GM12878 (cell line): ENCODE results near the gene SOBP. TPM values are rescaled to one million over a fixed set of nuclear protein-coding genes. Genes with fewer than 3 reads are reported as not detected.

Experiments
- ATAC-seq: fragments of 200-7000 bp; cut with Tn5 transposase; 3 replicates; pipeline ENCODE4 v1.9.1; 2020; ENCODE audit warnings: mild to moderate bottlenecking, moderate library complexity
- BruUV-seq: library from RNA; stranded (reverse); fragments of 400-500 nt; replicated peaks from 2 replicates; lab custom pipeline; 2021; lab: Mats Ljungman, UMichigan
- CTCF ChIA-PET: fragments of 300-600 bp; sonication (Branson Sonifier 250); formaldehyde crosslinking; extraction: SDS; loops from one replicate; lab custom pipeline; 2021; ENCODE audit warnings: inconsistent platforms; lab: Yijun Ruan, JAX
- POLR2A ChIA-PET: fragments of 350-600 bp; formaldehyde crosslinking; extraction: SDS; loops from one replicate; lab custom pipeline; 2021; ENCODE audit warnings: inconsistent platforms; lab: Charles Lee
- RAD21 ChIA-PET: fragments of 300-600 bp; sonication (Branson Sonifier 250); formaldehyde crosslinking; loops from one replicate; lab custom pipeline; 2023; ENCODE audit warnings: antibody characterized with exemption; ENCODE audit not compliant: unreplicated experiment; lab: Charles Lee
- SMC1A ChIA-PET: fragments of 300-600 bp; sonication (Branson Sonifier 250); formaldehyde crosslinking; loops from one replicate; lab custom pipeline; 2023; ENCODE audit not compliant: unreplicated experiment, uncharacterized antibody; lab: Charles Lee
- DNase-seq: peaks from one replicate; pipeline ENCODE4 v3.0.0-alpha.2; 2011; ENCODE audit warnings: low read depth, low spot score
- FAIRE-seq: peaks from 3 replicates; lab custom pipeline; 2011; peaks lifted over from hg19 to GRCh38; lab: Jason Lieb, UNC
- H2AFZ ChIP-seq: 2 replicates; pipeline ENCODE4 v1.6.0; 2011; ENCODE audit warnings: low read depth, low read length, control low read depth; ENCODE audit not compliant: control insufficient read depth
- H3K27ac ChIP-seq: 2 replicates; pipeline ENCODE4 v1.5.1; 2011; ENCODE audit warnings: control low read depth; ENCODE audit not compliant: control insufficient read depth, insufficient read depth
- H3K27me3 ChIP-seq, 2 experiments: replicated peaks in 1 of 2; 2 replicates each; pipeline versions ENCODE4 v1.6.0 to v1.6.1; 2011; ENCODE audit warnings: low read length in 1 of 2; ENCODE audit not compliant: control insufficient read depth in 2 of 2, insufficient read depth in 2 of 2
- H3K36me3 ChIP-seq, 2 experiments: 2 replicates each; pipeline ENCODE4 v1.5.1; 2011; ENCODE audit warnings: low read length in 1 of 2; ENCODE audit not compliant: control insufficient read depth in 2 of 2, insufficient read depth in 2 of 2
- H3K4me1 ChIP-seq: 2 replicates; pipeline ENCODE4 v1.6.1; 2011; ENCODE audit warnings: mild to moderate bottlenecking, low read length, moderate library complexity, mixed read lengths; ENCODE audit not compliant: control insufficient read depth, insufficient read depth
- H3K4me2 ChIP-seq: 2 replicates; pipeline ENCODE4 v1.6.0; 2011; ENCODE audit warnings: control low read depth; ENCODE audit not compliant: control insufficient read depth, insufficient read depth
- H3K4me3 ChIP-seq: fragments of 200-600 bp; sonication (generic); 2 replicates; pipeline ENCODE4 v1.5.1; 2016
- H3K79me2 ChIP-seq: 2 replicates; pipeline ENCODE4 v1.6.0; 2011; ENCODE audit warnings: low read length; ENCODE audit not compliant: control insufficient read depth, insufficient read depth
- H3K9ac ChIP-seq: 2 replicates; pipeline ENCODE4 v1.8.0; 2011; ENCODE audit warnings: low read length, control low read depth, mixed read lengths; ENCODE audit not compliant: control insufficient read depth, insufficient read depth
- H3K9me3 ChIP-seq: replicated peaks from 3 replicates; pipeline ENCODE4 v1.5.1; 2011; ENCODE audit warnings: mild to moderate bottlenecking, low read length; ENCODE audit not compliant: control insufficient read depth, insufficient read depth
- H4K20me1 ChIP-seq: 2 replicates; pipeline ENCODE4 v1.6.0; 2011; ENCODE audit not compliant: control insufficient read depth, insufficient read depth
- BHLHE40 ChIP-seq, 2 experiments: fragments of 450-650 bp in 1 of 2; IDR thresholded peaks; 2 replicates each; pipeline ENCODE4 v1.6.1; 2011 to 2017; ENCODE audit warnings: low read depth in 2 of 2, borderline replicate concordance in 1 of 2, improper control_type of control experiment in 1 of 2, low read length in 1 of 2, mild to moderate bottlenecking in 1 of 2
- CREM ChIP-seq: IDR thresholded peaks from 2 replicates; pipeline ENCODE4 v1.6.1; 2014; ENCODE audit warnings: antibody characterized with exemption, low read depth
- ELK1 ChIP-seq: IDR thresholded peaks from 2 replicates; pipeline ENCODE4 v1.6.1; 2012; ENCODE audit warnings: low read depth, low read length, improper control_type of control experiment
- FOXK2 ChIP-seq: fragments of 450-650 bp; IDR thresholded peaks from 2 replicates; pipeline ENCODE4 v1.6.1; 2017; ENCODE audit warnings: mild to moderate bottlenecking, moderate library complexity
- FOXM1 ChIP-seq: IDR thresholded peaks from 2 replicates; pipeline ENCODE4 v1.6.1; 2012; ENCODE audit warnings: low read depth, mild to moderate bottlenecking, inconsistent platforms, low read length, moderate library complexity
- GABPA ChIP-seq: IDR thresholded peaks from 2 replicates; pipeline ENCODE4 v1.6.1; 2014; ENCODE audit warnings: antibody characterized with exemption, low read depth, mild to moderate bottlenecking, inconsistent platforms
- IRF4 ChIP-seq: IDR thresholded peaks from 2 replicates; pipeline ENCODE4 v1.6.1; 2011; ENCODE audit warnings: low read depth, low read length
- KDM1A ChIP-seq: fragments of 200-600 bp; sonication (generic); IDR thresholded peaks from 2 replicates; pipeline ENCODE4 v1.6.1; 2016; ENCODE audit warnings: borderline replicate concordance
- PBX3 ChIP-seq: IDR thresholded peaks from 2 replicates; pipeline ENCODE4 v1.6.1; 2011; ENCODE audit warnings: mild to moderate bottlenecking, low read depth, low read length, moderate library complexity; ENCODE audit not compliant: insufficient replicate concordance
- PKNOX1 ChIP-seq: fragments of 450-650 bp; IDR thresholded peaks from 2 replicates; pipeline ENCODE4 v1.6.1; 2016; ENCODE audit warnings: mild to moderate bottlenecking
- RAD21 ChIP-seq: IDR thresholded peaks from 2 replicates; pipeline ENCODE4 v1.6.1; 2011; ENCODE audit warnings: mild to moderate bottlenecking, low read depth, low read length, moderate library complexity; ENCODE audit not compliant: insufficient read depth
- RAD51 ChIP-seq: fragments of 450-650 bp; IDR thresholded peaks from 2 replicates; pipeline ENCODE4 v1.6.1; 2016; ENCODE audit warnings: moderate library complexity, mild to moderate bottlenecking, inconsistent platforms
- SMAD5 ChIP-seq: IDR thresholded peaks from 2 replicates; pipeline ENCODE4 v1.6.1; 2016; ENCODE audit warnings: antibody characterized with exemption, low read depth
- SUZ12 ChIP-seq: fragments of 200-600 bp; sonication (generic); IDR thresholded peaks from one replicate; pipeline ENCODE4 v1.6.1; 2018; ENCODE audit warnings: antibody characterized with exemption, mild to moderate bottlenecking; ENCODE audit not compliant: unreplicated experiment
- TAF1 ChIP-seq: IDR thresholded peaks from 2 replicates; pipeline ENCODE4 v1.6.1; 2011; ENCODE audit warnings: mild to moderate bottlenecking, low read depth, low read length, borderline replicate concordance
- TARDBP ChIP-seq: IDR thresholded peaks from 2 replicates; pipeline ENCODE4 v1.6.1; 2016; ENCODE audit warnings: borderline replicate concordance
- ZNF207 ChIP-seq: fragments of 450-650 bp; IDR thresholded peaks from 2 replicates; pipeline ENCODE4 v1.6.1; 2014; ENCODE audit warnings: antibody characterized with exemption, mild to moderate bottlenecking, borderline replicate concordance
- ZNF622 ChIP-seq: fragments of 450-650 bp; IDR thresholded peaks from 2 replicates; pipeline ENCODE4 v1.6.1; 2017; ENCODE audit warnings: mild to moderate bottlenecking, inconsistent platforms
- ZZZ3 ChIP-seq: IDR thresholded peaks from 2 replicates; pipeline ENCODE4 v1.6.1; 2011; ENCODE audit warnings: low read depth; ENCODE audit not compliant: control insufficient read depth, insufficient read length
- WGBS: methylation state at CpG from one replicate; pipeline ENCODE4 v1.1.6; 2016; ENCODE audit warnings: low lambda C conversion rate; ENCODE audit not compliant: insufficient replicate concordance, insufficient coverage; ENCODE audit errors: missing lambda C conversion rate; 5-methylcytosine and 5-hydroxymethylcytosine counted together
- in situ Hi-C: fragments of 300-500 bp; cut with MboI; formaldehyde crosslinking; loops from 9 replicates; pipeline ENCODE4 v1.14.3; 2018; ENCODE audit warnings: mixed read lengths
- intact Hi-C: fragments of 100-400 bp; cut with micrococcal nuclease; formaldehyde crosslinking; loops from one replicate; pipeline ENCODE4 v1.14.2; 2022; ENCODE audit not compliant: unreplicated experiment
- polyA plus RNA-seq, 11 experiments: library from polyadenylated mRNA; depleted of rRNA in 4 of 11; unstranded in 6 of 11; stranded (reverse) in 5 of 11; fragments of >200 nt; fragmentation: Nextera tagmentation in 4 of 11; fragmentation: Illumina TruSeq in 1 of 11; extraction: Ambion mirVana in 4 of 11; extraction: Trizol in 1 of 11; gene quantifications; 1 replicate in 1 of 11; 2 replicates in 10 of 11; pipeline versions ENCODE4 v1.2.1 to v1.2.3, GENCODE V29; 2011 to 2016; ENCODE audit warnings: inconsistent platforms in 2 of 11, missing spikeins in 2 of 11, low read depth in 1 of 11
- total RNA-seq, 4 experiments: library from RNA; depleted of rRNA in 3 of 4; stranded (reverse); fragments of >200 nt in 3 of 4; fragmentation: Illumina TruSeq in 1 of 4; extraction: Trizol in 1 of 4; gene quantifications; 2 replicates each; pipeline versions ENCODE4 v1.2.1 to v1.2.3, GENCODE V29; 2013 to 2021

The SOBP gene
- total and polyA plus RNA-seq, 10 of the 15 experiments (the other 5 are each of a cell fraction or from before 2014, with no cell fraction given): 0.49 to 1.9 (median 0.78) TPM

GRCh38 chr6:107612762-107613415 lies 123.0 kb downstream of the SOBP start:
- H4K20me1 ChIP-seq: no peaks in the 10 kb centered on the region
- no peak for DNase-seq
- H3K79me2 ChIP-seq: no peaks in the 10 kb centered on the region
- no peak overlapping the region for H3K9ac ChIP-seq
- H3K9me3 ChIP-seq: no peaks in the 10 kb centered on the region
- ChIA-PET SMC1A (interaction anchor here (1.2 kb wide), 1 partner anchor 43 kb away, joined by 3 read pairs; no protein-coding TSS in a partner anchor), CTCF (interaction anchor here (0.7 to 1.5 kb wide), 3 partner anchors 15 to 61 kb away, joined by 3 read pairs; no protein-coding TSS in a partner anchor), RAD21 (no interaction called here), POLR2A (no interaction called here)
- intact Hi-C loops: no loop called here
- no peaks in the 10 kb centered on the region for H3K36me3 ChIP-seq
- H3K27ac ChIP-seq: no peak overlapping the region
- no peaks in the 10 kb centered on the region; a peak in 1 of 4 replicates for H3K27me3 ChIP-seq
- H3K4me2 ChIP-seq: no peak overlapping the region
- 56% methylated on average over 3 of the region's 3 CpGs for WGBS
- no TSS peak for BruUV-seq
- no peak overlapping the region for H3K4me3 ChIP-seq
- in situ Hi-C loops: no loop called here
- H2AFZ ChIP-seq: no peak overlapping the region
- ATAC-seq: no peak
- no peaks in the 10 kb centered on the region for H3K4me1 ChIP-seq
- TF ChIP-seq KDM1A: no peak
- TF ChIP-seq ZNF622: no peak
- TF ChIP-seq PKNOX1: no peak
- no peak for TF ChIP-seq IRF4
- TF ChIP-seq SMAD5: no peak
- TF ChIP-seq CREM: no peak
- no peak for TF ChIP-seq RAD51
- TF ChIP-seq TAF1: no peak
- no peak for TF ChIP-seq ELK1
- no peak for TF ChIP-seq FOXK2
- no peak for TF ChIP-seq RAD21
- TF ChIP-seq ZNF207: no peak
- no peak for TF ChIP-seq TARDBP
- no peak for TF ChIP-seq BHLHE40 (IDR thresholded peaks at IDR 0.05; ENCODE audit: borderline replicate concordance in 1 of 2, low read depth in 2 of 2, low read length in 1 of 2)
- no peak for TF ChIP-seq ZZZ3
- no peak for TF ChIP-seq PBX3
- no peak for TF ChIP-seq SUZ12
- TF ChIP-seq GABPA: no peak
- TF ChIP-seq FOXM1: no peak
- FAIRE-seq: no peak
